GM18867 (cell line): Measurements from ENCODE around the gene DDIT4.
"Not testable (repeated sequence)": the region's sequence is repeated elsewhere in the genome, so short reads cannot be mapped to it uniquely, and the experiment has no call there.

ENCODE experiments used
- ATAC-seq: cut with Tn5 transposase; IDR thresholded peaks from one replicate; pipeline ENCODE4 v1.9.1; 2021; ENCODE audit warnings: mild to moderate bottlenecking, moderate library complexity; ENCODE audit not compliant: unreplicated experiment

DDIT4 gene

GRCh38 chr10:72267381-72267780 is 6.3 kb upstream of the DDIT4 start:
- no peak for ATAC-seq

GRCh38 chr10:72267819-72268399 is 5.8 kb upstream of the DDIT4 start:
- no peak for ATAC-seq

DNA sequence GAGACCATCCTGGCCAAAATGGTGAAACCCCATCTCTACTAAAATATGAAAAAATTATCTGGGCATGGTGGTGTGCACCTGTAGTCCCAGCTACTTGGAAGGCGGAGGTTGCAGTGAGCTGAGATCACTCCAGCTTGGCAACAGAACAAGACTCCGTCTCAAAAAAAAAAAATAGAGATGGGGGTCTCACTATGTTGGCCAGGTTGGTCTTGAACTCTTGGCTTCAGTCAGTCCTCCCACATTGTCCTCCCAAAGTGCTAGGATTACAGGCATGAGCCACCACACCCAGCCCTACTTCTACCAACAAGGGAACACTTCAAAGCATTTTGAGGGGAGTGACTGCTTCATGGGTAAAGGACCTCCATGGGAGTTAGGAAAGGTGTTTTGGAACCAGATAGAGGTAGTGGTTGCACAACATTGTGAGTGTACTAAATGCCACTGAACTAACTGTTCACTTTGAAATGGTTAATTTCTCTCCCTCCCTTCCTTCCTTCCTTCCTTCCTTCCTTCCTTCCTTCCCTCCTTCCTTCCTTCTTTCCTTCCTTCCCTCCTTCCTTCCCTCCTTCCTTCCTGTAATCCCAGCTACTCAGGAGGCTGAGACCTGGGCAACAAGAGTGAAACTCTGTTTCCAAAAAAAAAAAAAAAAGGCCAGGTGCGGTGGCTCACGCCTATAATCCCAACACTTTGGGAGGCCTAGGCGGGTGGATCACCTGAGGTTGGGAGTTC is 5.1 kb upstream of the DDIT4 start:
- not testable (repeated sequence) for ATAC-seq

GRCh38 chr10:72270607-72271281 is 3.0 kb upstream of the DDIT4 start:
- no peak for ATAC-seq

- peak; percentile 31 for ATAC-seq
Observed at GRCh38 chr10:72272689-72273409, 875 bp upstream of the DDIT4 start.

GRCh38 chr10:72274213-72274729 is 547 bp downstream of the DDIT4 start:
- ATAC-seq, result peak; percentile 3

- no peak for ATAC-seq
Observed at GRCh38 chr10:72274730-72275350, 1.1 kb downstream of the DDIT4 start.

DNA sequence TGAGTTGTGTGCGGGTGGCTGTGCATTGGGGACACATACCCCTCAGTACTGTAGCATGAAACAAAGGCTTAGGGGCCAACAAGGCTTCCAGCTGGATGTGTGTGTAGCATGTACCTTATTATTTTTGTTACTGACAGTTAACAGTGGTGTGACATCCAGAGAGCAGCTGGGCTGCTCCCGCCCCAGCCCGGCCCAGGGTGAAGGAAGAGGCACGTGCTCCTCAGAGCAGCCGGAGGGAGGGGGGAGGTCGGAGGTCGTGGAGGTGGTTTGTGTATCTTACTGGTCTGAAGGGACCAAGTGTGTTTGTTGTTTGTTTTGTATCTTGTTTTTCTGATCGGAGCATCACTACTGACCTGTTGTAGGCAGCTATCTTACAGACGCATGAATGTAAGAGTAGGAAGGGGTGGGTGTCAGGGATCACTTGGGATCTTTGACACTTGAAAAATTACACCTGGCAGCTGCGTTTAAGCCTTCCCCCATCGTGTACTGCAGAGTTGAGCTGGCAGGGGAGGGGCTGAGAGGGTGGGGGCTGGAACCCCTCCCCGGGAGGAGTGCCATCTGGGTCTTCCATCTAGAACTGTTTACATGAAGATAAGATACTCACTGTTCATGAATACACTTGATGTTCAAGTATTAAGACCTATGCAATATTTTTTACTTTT is 1.8 kb downstream of the DDIT4 start:
- ATAC-seq, result no peak

- no peak for ATAC-seq
Observed at GRCh38 chr10:72276013-72276387, 2.3 kb downstream of the DDIT4 start.

- no peak for ATAC-seq
Observed at GRCh38 chr10:72276421-72277339, 3.0 kb downstream of the DDIT4 start.

DNA sequence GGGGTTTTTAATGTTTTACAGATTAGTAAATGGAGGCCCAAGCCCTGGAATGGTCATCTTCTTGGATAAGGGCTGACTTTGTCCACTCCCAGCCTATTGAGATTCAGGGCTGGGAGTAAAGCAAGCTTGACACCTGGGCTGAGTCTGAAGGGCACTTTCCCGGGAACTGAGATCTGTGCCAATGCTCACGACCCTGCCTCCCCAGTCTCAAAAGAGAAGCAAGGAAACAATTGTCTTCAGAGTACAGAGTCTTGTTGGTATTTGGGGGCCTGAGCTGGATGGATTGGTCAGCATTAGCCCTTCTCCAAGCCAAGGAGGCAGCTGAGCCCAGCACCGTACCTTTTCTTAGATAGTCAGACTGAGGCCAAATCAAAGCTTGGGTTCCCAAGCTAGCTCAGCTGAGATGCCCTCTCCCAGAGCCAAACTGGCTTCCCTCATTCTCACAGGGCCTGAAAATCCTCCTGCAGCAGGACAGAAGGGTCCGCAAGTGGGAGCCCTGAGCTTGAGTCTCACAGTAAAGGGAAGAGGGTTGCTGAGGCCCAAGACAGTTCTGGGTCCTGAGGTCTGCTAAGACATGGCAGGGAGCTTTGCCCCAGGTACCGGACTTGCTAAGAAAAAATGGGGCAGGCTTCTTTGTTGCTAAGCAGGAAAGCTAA is 3.7 kb downstream of the DDIT4 start:
- ATAC-seq, result no peak

- no peak for ATAC-seq
Observed at GRCh38 chr10:72277996-72278667, 4.4 kb downstream of the DDIT4 start.

- ATAC-seq, result no peak
Observed at GRCh38 chr10:72278668-72279393, 5.1 kb downstream of the DDIT4 start.

DNA sequence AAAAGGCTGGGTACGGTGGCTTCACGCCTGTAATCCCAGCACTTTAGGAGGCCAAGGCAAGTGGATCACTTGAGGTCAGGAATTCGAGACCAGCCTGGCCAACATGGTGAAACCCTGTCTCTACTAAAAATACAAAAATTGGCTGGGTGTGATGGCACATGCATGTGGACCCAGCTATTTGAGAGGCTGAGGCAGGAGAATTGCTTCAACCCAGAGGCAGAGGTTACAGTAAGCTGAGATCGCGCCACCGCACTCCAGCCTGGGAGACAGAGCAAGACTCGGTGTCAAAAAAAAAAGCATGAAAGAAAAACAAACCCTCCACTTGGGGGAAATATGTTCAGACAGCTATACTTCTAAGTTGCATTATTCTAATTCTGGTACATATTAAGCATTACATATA is 5.9 kb downstream of the DDIT4 start:
- not testable (repeated sequence) for ATAC-seq

DNA sequence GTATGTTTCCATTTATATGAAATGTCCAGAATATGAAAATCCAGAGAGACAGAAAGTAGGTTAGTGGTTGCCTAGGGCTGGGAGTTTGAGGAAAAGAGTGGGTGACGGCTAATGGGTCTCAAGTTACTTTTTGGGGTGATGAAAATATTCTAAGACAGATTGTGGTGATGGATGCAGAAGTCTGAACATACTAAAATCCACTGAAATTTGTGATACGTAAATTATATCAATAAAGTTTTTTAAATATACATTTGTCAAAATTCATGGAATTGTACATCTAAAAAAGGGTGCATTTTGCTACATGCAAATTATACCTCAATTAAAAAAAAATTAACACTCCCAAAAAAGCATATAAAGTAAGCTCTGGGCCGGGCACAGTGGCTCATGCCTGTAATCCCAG is 9.4 kb downstream of the DDIT4 start:
- no peak for ATAC-seq

DNA sequence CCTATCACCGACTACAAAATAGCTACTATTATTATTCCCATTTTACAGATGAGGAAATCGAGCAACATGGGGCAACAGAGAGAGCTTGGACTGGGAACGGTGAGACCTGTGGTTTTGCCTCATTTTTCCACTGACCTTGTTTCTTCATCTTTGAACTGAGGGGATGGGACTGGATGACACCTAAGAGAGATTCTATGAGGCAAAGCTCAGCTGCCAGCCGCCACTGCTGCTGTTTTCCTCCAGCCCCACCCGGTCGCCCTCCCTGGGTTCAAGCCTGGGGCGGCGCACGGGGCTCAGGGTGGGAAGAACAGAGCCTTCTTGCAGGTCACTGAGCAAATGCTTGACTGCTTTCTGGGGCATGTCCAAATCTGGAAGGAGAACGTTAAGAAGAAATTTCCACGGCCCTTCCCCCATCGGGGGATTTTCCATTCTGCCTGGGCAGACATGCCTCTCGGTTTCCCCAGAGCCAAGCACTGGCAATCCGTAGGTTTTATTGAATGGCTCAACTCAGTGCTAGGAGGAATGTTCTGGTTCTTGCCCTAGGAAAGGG is 12.3 kb downstream of the DDIT4 start:
- no peak for ATAC-seq

DNA sequence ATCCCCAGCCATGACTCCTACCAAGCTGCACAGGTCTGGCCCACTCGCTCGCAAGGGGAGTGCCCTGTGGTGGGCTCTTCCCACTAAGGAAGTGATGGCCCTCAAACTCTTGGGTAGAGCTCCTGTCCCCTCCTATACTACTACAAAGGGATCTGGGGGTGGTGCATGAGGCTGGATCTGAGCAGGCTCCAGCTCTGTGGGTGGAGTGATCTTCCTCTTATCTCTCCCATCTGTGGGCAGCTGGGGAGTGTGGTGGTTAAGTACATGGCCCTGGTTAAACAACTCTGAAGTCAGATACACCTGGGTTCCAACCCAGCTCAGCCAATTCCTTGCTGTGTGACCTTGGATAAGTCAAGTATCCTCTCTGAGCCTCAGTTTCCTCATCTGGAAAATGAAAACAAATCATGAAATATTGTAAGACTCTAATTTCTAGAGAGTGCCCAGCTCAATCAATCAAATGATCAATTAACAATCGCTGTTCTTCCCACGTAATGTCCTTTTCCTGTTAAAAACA is 17.4 kb downstream of the DDIT4 start:
- ATAC-seq, result no peak
